Activated CD4-positive, alpha-beta T cell treated with anti-CD3 and anti-CD28 coated beads, Interleukin-2, amount 50 U/mL, for 48 hours (primary cell): ENCODE data around the gene F8A3.
"Not testable (repeated sequence)": the region's sequence is repeated elsewhere in the genome, so short reads cannot be mapped to it uniquely, and the experiment has no call there.

Experiments
- DNase-seq, 2 experiments: peaks; one replicate each; pipeline ENCODE4 v3.0.0-alpha.2; 2020

F8A3 gene

DNA sequence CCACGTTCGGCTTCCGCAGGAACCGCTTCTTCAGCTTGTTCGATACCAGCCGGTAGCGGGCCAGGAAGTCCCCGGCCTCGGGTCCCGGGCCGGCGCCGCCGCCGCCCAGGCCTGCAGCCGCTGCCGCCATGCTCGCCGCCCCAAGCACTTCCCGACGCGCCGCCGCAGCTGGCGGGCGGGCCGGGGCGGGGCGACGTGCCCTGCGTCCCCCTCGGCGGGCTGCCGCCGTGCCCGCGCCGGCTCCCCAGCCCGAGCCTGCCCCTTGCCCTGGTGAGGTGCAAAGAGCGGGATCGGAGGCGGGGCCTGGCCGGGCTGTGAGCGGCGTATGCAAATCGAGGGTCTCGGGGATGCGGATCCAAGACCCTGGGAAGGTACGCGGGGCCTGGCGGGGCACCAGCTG lies at the start of gene F8A3:
Gene F8A3 (minus strand): TSS at position 150 of the 400 bp plus-strand sequence. CDS start 20 bp downstream, at position 130.
- DNase-seq = not testable (repeated sequence)

DNA sequence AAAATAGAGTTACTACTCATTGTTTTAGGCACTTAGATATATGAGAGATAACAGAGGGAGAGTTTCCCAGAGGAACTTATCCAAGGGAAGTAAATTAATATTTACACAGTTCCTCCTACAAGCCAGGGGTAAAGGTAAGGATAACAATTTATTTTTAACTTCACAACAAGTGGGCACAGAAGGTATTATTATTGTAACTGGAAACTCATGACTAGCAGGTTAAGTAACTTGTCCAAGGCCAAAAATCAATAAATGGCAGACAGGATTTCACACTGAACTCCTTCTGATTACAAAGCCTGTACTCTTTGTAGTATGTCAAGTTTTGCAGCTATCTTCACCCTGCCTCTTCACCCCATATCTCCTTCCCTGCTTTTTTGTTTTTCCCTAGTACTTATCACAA lies 46.9 kb upstream of the F8A3 start:
- no peak for DNase-seq

DNA sequence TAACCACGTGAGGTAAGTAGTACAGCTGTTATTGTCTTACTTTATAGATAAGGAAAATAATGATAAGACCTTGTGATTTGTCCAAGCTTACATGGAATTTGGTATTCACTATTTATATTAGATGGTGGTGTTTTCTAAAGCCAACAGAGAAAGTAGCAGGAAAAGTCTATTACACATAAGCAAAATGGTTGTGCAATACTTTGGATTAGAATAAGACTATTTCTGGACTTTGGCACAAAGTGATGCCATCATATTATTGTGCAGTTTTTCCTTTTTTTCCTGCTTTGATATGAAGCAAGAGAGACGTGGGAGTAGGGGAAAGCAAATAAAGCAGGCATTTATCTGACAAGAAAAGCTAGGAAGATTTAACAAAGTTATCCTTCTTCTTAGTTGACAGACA lies 36.7 kb upstream of the F8A3 start:
- not testable (repeated sequence) for DNase-seq

DNA sequence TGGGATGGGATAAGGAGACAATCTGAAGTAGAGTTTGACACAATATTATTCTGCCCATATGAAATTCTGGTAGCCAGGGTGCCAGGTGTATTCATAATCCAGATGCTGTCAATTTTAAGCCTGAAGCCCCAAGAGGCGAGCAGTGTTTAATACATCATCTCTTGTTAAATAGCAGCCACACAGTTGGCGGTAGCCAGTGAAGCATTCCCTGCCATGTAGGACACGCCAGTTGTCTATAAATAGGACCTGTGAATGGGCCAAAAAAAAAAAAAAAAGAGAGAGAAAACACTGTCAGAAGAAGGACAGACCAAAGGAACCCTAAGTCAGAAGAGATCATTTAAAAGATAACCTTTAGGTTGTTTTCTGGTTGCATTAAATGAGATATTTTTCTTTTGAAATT lies 33.0 kb upstream of the F8A3 start:
- DNase-seq = not testable (repeated sequence)

DNA sequence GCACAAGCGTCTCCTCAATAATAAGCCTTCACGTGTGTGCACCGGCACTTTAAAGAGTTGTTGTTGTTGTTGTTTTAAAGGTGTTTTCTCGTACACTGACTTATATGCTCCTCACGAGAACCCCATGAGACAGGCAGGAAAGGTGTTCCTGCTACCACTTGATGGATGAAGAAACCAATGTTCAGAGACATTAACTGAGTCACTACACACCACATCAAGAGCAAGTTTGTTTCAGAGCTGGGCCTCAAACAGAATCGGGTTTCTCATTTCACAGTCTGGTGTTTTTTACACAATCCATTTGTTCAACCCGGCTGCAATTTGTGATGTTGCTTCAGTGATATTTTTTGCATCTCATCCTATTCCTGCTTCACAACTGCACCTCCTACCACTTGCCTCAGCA lies 18.7 kb upstream of the F8A3 start:
- not testable (repeated sequence) for DNase-seq

DNA sequence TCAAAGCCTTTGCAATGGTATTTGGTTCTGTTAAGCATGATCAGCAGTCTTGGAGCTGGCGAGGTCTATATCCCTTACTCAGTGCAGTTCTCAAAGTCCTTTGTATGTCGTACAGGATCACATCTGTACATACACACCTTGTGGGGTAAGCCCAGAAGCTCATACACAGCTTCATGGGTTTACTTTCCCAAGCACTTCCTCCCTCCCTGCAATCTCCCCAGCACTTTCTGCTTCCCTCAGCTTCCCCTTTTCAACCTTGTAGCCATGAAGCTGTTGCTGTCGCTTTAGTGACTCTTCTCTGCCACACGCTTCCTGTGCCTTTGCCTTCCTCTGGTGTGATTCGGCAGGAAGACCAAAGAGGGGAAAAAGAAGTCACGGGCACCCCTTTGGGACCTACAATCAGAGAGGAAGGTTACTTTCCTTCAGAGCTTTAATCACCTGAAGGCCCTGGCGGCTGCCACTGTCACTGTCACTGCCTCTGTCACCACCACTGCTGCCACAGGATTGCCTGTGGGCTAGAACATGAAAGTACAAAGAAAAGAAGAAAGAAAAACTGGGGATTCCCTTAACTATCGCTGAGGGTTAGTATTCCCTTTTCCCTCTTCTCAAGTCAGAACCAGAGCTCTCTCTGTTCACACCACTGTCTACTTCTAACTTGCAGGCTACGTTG lies 8.0 kb upstream of the F8A3 start:
- DNase-seq = not testable (repeated sequence)

DNA sequence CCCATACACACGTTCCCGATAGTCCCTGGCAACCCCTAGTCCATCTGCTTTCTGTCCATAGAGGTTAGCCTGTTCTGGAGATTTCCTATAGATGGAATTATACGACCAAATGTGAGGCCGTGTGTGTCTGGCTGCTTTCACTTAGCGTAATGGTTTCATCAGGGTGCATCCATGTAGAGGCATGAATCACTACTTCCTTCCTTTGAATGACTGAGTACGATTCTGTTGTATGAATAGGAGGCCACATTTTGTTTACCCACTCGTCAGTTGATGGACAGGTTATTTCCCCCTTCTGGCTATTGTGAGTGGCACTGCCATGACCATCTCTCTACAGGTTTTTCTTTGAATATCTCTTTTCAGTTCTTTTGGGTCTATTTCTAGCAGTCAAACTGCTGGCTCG lies 2.1 kb upstream of the F8A3 start:
- not testable (repeated sequence) for DNase-seq

DNA sequence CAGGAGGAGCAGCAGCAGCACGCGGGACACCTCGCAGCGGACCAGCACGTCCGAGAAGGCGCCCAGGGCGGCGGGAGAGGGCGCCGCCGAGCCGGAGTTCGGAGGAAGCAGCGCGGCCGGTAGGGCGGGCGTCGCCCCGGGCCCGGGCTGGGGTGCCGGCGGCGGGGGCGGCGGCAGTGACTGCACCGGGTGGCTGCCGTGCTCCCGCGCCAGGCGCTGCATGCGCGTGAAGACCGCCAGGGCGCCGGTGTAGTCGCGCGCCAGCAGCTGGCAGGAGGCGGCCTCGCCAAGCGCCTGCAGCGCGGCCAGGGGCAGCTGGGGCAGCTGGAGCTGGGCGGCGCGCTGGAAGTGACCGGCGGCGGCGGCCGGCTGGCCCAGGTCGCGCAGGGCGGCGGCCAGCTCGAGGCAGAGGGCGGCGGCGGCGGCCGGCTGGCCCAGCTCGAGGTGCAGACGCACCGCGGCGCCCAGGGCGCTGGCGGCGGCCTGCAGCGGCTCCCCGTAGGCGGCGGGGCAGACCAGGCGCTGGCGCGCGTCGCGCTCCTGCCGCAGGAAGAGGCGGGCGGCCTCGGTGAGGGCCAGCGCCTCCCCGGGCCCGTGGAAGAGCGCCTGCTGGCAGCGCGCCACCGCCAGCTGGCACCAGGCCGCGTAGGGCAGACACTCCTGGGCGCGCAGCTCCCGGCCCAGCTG lies 516 bp downstream of the F8A3 start:
- not testable (repeated sequence) for DNase-seq

DNA sequence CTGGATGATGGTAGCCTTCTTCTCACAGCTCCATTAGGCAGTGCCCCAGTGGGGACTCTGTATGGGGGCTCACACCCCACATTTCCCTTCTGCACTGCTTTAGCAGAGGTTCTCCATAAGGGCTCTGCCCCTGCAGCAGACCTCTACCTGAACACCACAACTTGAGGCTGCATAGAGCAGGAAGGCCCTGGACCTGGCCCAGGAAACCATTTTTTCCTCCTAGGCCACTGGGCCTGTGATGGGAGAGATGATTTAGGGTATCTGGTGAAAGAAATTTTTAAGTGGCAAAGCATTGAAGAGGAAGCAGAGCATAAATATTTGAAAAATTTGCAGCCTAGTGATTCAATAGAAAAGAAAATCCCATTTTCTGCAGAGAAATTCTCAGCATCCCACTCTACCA lies 17.3 kb downstream of the F8A3 start:
- no peak for DNase-seq

DNA sequence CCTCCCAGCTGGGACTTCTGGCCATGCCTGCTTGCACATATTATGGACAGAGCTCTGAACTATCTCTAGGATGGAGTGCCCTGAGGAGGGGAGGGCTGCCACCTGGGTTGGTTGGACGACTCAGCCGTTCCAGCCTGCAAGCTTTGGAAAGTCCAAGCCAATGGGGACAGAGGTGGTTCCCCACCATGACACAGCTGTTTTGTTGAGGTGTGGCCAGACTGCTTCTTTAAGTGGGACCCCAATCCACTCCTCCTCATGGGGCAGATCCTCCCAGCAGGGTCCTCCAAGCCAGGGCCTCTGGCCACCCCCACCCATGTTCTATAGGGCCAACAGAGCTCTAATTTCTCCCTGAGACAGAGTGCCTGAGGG lies 22.7 kb downstream of the F8A3 start:
- no peak for DNase-seq

DNA sequence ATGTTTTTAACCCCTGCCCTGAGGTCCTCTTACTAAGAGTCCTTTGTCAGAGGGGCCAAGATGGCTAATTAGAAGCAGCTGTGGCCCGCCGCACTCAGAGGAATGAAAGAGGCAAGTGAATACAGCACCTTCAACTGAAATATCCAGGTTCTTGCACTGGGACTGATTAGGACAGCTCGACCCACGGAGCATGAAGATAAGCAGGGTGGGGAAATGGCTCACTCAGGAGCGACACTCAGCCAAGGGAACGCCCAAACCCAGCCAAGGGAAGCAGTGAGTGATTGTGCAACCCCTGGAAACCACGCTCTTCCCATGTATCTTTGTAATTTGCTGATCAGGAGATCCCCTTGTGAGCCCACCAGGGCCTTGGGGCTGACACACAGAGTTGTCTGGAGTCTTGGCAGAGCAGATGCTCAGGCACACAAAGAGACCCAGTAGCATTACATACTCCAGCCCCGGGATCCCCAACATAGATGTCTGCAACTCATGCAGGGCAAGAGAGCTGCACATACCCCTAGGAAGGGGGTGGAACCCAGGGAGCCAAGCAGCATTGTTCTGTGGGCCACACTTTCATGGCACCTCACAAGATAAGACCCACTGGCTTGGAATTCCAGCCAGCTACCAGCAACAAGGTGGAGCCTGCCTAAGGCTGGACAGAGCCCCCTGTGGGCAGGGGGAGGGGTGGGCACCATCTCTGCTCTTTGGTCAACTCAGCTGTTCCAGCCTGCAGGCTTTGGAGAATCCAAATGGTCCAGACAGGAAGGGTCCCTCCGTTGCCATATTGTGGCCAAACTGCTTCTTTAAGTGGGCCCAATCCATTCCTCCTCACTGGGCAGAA lies 23.3 kb downstream of the F8A3 start:
- no peak for DNase-seq

DNA sequence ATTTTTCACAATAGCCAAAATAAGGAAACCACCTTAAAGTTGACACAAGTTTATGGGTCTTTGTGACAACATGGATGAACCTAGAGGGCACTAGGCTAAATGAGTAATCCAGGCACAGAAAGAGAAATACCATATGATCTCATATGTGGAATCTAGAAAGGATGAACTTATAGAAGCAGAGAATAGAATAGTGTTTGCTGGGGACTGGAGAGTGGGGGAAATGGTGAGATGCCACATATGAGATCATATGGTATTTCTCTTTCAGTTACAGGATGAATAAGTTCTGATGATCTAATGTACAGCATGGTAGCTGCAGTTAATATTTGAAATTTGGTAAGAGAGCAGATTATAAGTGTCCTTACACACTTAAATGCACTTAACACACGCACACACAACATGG lies 40.7 kb downstream of the F8A3 start:
- no peak for DNase-seq
